Measurements from ENCODE around the gene SIM2.

SIM2 gene

DNA sequence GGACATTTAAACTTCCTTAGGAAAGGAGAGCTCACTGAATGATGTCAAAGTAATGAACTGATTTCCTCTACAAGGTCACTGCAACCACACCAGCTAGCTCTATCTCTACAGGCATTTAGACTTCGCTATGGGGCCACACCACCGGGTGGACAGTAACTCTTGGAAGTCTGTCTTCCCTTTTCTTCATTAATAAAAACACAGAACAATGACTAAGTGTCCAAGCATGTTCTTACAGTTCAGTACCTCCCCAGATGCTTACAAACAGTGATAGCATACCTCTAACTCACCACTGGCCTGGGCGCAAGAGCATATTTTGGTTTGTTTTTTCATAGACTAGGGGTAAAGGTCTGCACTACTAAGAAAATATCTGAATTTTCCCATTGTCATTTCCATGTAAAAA lies 54.6 kb downstream of the SIM2 start:
- DNase-seq (ENCODE audit: extremely low read depth, low read depth): no peak
- TF ChIP-seq, protein P1, sequence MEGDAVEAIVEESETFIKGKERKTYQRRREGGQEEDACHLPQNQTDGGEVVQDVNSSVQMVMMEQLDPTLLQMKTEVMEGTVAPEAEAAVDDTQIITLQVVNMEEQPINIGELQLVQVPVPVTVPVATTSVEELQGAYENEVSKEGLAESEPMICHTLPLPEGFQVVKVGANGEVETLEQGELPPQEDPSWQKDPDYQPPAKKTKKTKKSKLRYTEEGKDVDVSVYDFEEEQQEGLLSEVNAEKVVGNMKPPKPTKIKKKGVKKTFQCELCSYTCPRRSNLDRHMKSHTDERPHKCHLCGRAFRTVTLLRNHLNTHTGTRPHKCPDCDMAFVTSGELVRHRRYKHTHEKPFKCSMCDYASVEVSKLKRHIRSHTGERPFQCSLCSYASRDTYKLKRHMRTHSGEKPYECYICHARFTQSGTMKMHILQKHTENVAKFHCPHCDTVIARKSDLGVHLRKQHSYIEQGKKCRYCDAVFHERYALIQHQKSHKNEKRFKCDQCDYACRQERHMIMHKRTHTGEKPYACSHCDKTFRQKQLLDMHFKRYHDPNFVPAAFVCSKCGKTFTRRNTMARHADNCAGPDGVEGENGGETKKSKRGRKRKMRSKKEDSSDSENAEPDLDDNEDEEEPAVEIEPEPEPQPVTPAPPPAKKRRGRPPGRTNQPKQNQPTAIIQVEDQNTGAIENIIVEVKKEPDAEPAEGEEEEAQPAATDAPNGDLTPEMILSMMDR (IDR thresholded peaks at IDR 0.05; ENCODE audit: low read depth, low read length, missing control alignments): no peak
- no peak overlapping the region for H3K4me3 ChIP-seq (replicated peaks; ENCODE audit: low read depth, low read length)

DNA sequence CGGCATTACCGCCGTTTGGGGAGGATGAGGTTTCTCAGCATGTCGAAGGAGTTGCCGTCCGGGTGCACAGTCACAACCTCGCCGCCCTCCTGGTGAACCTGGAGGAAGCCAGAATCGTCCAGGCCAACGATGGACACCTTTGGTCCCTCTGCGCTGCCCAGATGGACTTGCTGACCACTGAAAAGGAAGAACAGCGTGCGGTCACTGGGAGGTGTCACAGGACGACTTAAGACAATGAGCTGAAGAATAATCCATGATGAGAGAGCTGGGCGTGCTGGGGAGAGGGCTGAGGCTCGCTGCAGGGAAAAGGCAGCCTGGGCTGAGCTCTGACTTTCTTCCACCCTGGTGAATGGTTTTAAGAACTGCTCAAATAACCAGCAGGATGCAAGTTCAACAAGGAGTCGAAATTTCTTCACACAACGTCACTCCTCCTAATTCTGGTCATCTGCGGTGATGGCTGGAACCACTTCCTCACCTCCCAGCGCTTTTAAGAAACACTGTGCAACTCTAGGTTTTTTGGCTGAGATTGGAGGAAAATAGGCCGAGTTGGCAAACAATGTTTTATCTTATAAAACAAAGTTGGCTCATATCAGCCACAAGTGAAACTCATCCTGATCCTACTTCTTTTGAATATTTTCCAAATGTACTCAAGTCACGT lies 55.5 kb downstream of the SIM2 start:
- TF ChIP-seq, protein P1 (IDR thresholded peaks at IDR 0.05; ENCODE audit: low read depth, low read length, missing control alignments): no peak
- no peak overlapping the region for H3K4me3 ChIP-seq (replicated peaks; ENCODE audit: low read depth, low read length)
- DNase-seq (ENCODE audit: extremely low read depth, low read depth): no peak

DNA sequence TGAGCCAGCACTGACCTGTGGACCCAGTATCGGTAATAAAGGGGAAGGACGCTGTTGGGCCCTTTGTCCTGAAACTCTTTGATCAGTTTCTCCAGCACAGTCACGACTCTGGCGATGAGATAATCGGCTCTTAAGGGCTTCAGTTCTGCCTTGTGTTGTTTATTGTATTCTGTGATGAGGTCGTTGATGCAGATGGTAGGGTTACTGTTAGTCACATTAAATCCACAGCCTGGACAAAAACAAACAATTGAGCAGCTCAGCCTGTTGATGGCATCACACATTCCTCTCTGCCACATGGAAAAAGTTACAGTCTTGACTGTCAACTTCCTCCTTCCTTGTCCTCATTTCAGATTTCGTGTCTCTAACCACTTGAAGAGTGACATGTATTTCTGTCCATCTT lies 57.6 kb downstream of the SIM2 start:
- TF ChIP-seq, protein P1 (IDR thresholded peaks at IDR 0.05; ENCODE audit: low read depth, low read length, missing control alignments): no peak
- DNase-seq (ENCODE audit: extremely low read depth, low read depth): peak; percentile 14
- no peak overlapping the region for H3K4me3 ChIP-seq (replicated peaks; ENCODE audit: low read depth, low read length)

GRCh38 chr21:36757196-36757595 lies 58.3 kb downstream of the SIM2 start:
- no peak overlapping the region for H3K4me3 ChIP-seq (replicated peaks; ENCODE audit: low read depth, low read length)
- TF ChIP-seq, protein P1 (IDR thresholded peaks at IDR 0.05; ENCODE audit: low read depth, low read length, missing control alignments): no peak
- DNase-seq (ENCODE audit: extremely low read depth, low read depth): no peak

- H3K4me3 ChIP-seq (replicated peaks; ENCODE audit: low read depth, low read length): no peak overlapping the region
- no peak for DNase-seq (ENCODE audit: extremely low read depth, low read depth)
- TF ChIP-seq, protein P1 (IDR thresholded peaks at IDR 0.05; ENCODE audit: low read depth, low read length, missing control alignments): no peak
These were observed 60.6 kb downstream of the SIM2 start for GRCh38 chr21:36759348-36760083.

DNA sequence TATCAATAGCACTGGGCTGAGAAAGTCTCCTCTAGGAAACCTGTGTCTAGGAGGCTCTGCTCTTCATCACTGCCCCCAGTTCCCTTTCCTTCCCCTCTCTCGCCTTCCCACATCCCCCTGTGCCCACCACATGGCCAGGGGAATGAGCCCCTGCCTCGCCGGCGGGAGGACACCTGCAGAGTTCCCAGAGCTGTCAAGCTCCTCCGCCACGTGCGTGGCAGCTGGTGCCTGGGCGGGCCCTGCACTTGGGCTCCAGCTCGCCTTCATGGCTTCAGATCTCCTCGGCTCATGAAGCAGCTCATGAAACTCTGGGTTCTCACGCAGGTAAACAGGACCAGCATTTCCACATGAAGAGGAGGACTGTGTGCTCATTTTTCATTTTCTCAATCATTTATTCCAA lies 62.8 kb downstream of the SIM2 start:
- DNase-seq (ENCODE audit: extremely low read depth, low read depth): no peak
- no peak overlapping the region for H3K4me3 ChIP-seq (replicated peaks; ENCODE audit: low read depth, low read length)
- TF ChIP-seq, protein P1 (IDR thresholded peaks at IDR 0.05; ENCODE audit: low read depth, low read length, missing control alignments): no peak

Data from HFF-Myc (cell line).